ENCODE results near the gene SPNS3.

Gene SPNS3

DNA sequence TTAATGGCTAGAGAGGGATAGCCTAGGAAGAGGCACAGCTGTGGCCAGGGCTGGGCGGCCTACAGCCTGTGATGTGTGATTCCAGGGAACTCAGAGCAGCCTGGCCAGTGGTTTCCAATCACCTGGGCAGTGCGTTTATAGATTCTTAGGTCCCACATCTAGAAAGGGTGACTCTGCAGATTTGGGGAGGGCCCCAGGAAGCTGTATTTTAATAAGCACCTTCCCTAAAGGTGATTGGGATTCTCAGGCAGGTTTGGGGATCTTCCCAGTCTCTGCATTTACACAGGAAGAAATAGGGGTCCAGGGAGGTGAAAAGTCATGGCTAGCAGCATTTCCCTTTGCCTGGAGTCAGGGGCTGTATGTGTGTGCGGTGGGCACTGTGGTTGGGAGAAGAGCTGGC is 74.5 kb downstream of the SPNS3 start:
- no peak overlapping the region for H3K9ac ChIP-seq (ENCODE audit: low read depth in 1 of 2, low read length in 2 of 2)
- H3K4me1 ChIP-seq (ENCODE audit: control insufficient read depth in 1 of 2, insufficient read depth in 2 of 2, low read length in 2 of 2): peaks cover 44 to 73% of the 10 kb centered on the region in 2 donors
- no peaks in the 10 kb centered on the region for H3K27me3 ChIP-seq (ENCODE audit: control insufficient read depth in 1 of 2, insufficient read depth in 2 of 2, low read length in 2 of 2)
- no peaks in the 10 kb centered on the region for H3K9me3 ChIP-seq (ENCODE audit: control insufficient read depth in 1 of 2, low read length in 2 of 2)
- H3K4me3 ChIP-seq (ENCODE audit: low read depth in 1 of 2, low read length in 2 of 2): no peak overlapping the region
- no peak overlapping the region for H3K27ac ChIP-seq (ENCODE audit: low read depth, low read length)
- no peaks in the 10 kb centered on the region for H3K36me3 ChIP-seq (ENCODE audit: control insufficient read depth in 1 of 2, insufficient read depth in 2 of 2, low read length in 2 of 2)

DNA sequence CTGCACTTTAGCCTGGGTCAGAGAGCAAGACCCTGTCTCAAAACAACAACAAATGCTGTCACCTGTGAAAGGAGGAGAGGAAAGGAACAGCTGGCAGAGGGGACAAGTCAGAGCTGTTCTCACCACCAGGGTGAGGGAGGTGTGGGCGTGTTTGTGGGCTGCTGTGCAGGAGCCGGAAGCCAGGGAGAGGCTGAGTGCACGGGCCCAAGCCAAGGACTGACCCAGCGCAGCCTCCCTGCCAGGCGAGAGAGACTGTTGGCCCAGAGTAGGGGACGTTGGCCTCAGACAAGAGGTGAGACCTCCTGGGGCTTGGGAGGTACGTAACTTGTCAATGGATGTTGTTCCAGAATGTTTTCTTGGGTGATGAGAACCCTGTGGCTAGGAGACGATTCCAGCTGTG is 75.7 kb downstream of the SPNS3 start:
- peaks cover 38 to 69% of the 10 kb centered on the region in 2 donors for H3K4me1 ChIP-seq (ENCODE audit: control insufficient read depth in 1 of 2, insufficient read depth in 2 of 2, low read length in 2 of 2)
- H3K27ac ChIP-seq (ENCODE audit: low read depth, low read length): no peak overlapping the region
- H3K9me3 ChIP-seq (ENCODE audit: control insufficient read depth in 1 of 2, low read length in 2 of 2): no peaks in the 10 kb centered on the region
- no peaks in the 10 kb centered on the region for H3K36me3 ChIP-seq (ENCODE audit: control insufficient read depth in 1 of 2, insufficient read depth in 2 of 2, low read length in 2 of 2)
- no peak overlapping the region for H3K9ac ChIP-seq (ENCODE audit: low read depth in 1 of 2, low read length in 2 of 2)
- no peak overlapping the region for H3K4me3 ChIP-seq (ENCODE audit: low read depth in 1 of 2, low read length in 2 of 2)
- no peaks in the 10 kb centered on the region for H3K27me3 ChIP-seq (ENCODE audit: control insufficient read depth in 1 of 2, insufficient read depth in 2 of 2, low read length in 2 of 2)

DNA sequence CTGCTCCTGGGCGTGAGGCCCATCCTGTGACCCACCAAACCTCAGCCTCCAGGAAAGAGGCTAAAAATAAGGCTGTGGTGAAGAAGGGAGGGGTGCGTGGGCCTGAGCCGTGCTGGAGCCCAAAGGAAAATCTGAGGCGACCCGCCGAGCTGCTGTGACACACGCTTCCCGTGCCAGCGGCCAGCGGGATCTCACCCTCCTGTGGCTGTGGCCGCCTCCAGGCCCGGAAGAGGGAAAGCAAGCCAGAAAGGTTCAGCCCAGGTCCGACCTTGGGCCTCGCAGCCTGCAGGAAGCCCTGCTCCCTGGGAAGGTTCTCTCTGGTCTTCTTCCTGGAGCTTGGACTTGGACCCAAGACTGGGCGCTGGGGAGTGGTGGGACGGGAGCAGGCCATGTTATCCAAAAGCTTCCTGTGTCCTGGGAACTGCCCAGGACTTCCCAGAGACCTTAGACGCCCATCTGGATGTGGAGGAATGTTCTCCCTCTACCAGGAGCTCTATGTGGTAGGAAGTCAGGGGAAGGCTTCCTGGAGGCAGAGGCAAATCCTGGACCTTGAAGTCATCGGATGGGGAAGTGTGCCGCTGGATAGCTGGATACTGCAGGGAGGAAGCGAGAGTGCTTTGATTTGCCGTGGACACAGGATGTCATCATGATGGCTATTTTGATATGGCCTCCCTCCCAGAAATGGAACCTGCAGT is 76.3 kb downstream of the SPNS3 start:
- H3K36me3 ChIP-seq (ENCODE audit: control insufficient read depth in 1 of 2, insufficient read depth in 2 of 2, low read length in 2 of 2): no peaks in the 10 kb centered on the region
- no peaks in the 10 kb centered on the region for H3K9me3 ChIP-seq (ENCODE audit: control insufficient read depth in 1 of 2, low read length in 2 of 2)
- no peaks in the 10 kb centered on the region for H3K27me3 ChIP-seq (ENCODE audit: control insufficient read depth in 1 of 2, insufficient read depth in 2 of 2, low read length in 2 of 2)
- peaks cover 43 to 69% of the 10 kb centered on the region in 2 donors for H3K4me1 ChIP-seq (ENCODE audit: control insufficient read depth in 1 of 2, insufficient read depth in 2 of 2, low read length in 2 of 2)
- H3K4me3 ChIP-seq (ENCODE audit: low read depth in 1 of 2, low read length in 2 of 2): no peak overlapping the region
- no peak overlapping the region for H3K9ac ChIP-seq (ENCODE audit: low read depth in 1 of 2, low read length in 2 of 2)
- no peak overlapping the region for H3K27ac ChIP-seq (ENCODE audit: low read depth, low read length)

DNA sequence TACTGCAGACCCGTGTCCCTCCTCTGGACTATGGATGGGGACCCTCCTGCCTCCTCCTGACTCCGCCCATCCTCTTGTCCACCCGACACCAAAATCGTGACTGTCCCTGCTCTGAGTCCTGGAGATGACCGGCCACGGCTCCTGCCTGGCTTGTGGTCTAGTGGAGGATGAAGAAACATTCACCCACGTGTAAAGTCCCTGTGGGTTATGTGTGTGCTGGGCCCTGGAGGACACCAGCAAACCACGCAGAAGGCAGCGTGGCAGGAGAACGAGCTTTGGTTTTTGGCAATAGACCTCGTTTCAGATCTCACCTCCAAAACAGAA is 76.8 kb downstream of the SPNS3 start:
- H3K4me3 ChIP-seq (ENCODE audit: low read depth in 1 of 2, low read length in 2 of 2): no peak overlapping the region
- H3K36me3 ChIP-seq (ENCODE audit: control insufficient read depth in 1 of 2, insufficient read depth in 2 of 2, low read length in 2 of 2): no peaks in the 10 kb centered on the region
- H3K27me3 ChIP-seq (ENCODE audit: control insufficient read depth in 1 of 2, insufficient read depth in 2 of 2, low read length in 2 of 2): no peaks in the 10 kb centered on the region
- H3K4me1 ChIP-seq (ENCODE audit: control insufficient read depth in 1 of 2, insufficient read depth in 2 of 2, low read length in 2 of 2): peaks cover 47 to 73% of the 10 kb centered on the region in 2 donors
- no peak overlapping the region for H3K9ac ChIP-seq (ENCODE audit: low read depth in 1 of 2, low read length in 2 of 2)
- H3K27ac ChIP-seq (ENCODE audit: low read depth, low read length): no peak overlapping the region
- no peaks in the 10 kb centered on the region for H3K9me3 ChIP-seq (ENCODE audit: control insufficient read depth in 1 of 2, low read length in 2 of 2)

DNA sequence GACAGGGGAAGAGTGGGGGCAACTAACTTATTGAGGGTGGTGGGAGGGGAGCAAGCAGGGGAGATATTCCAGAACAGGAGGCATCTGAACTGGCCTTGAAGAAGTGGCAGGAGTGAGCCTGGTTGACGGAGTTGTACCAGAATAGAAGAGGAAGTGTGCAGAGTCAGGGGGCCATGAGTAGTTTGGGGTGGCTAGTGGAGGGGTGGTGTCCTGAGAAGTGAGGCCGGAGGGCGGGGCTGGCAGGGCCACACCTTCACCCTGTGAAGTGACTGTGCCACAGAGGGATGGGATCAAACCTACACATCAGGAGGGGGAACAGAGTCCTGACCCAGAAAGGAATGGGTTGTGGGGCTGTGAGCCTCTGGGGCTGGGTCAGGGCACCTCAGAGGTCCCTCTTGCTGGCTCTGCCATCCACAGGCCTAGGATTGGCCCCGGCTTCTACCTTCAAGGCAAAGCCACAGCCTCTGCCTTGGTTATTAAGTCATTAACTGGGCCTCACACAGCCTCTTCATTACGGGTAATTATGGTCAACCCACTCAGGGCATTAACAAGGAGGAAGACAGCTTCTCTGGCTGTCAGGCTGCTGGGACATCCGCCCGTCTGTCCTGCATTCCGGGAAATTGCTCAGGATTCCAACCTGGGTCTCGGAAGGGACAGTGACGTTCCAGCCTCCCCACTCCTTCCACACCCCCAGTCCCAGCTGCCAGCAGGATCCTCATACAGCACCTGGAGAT is 77.6 kb downstream of the SPNS3 start:
- Histone ChIP-seq H3K9ac (ENCODE audit: low read depth in 1 of 2, low read length in 2 of 2) (no peak overlapping the region), H3K27ac (ENCODE audit: low read depth, low read length) (no peak overlapping the region), H3K4me3 (ENCODE audit: low read depth in 1 of 2, low read length in 2 of 2) (no peak overlapping the region), H3K9me3 (ENCODE audit: control insufficient read depth in 1 of 2, low read length in 2 of 2) (no peaks in the 10 kb centered on the region), H3K36me3 (ENCODE audit: control insufficient read depth in 1 of 2, insufficient read depth in 2 of 2, low read length in 2 of 2) (no peaks in the 10 kb centered on the region), H3K4me1 (ENCODE audit: control insufficient read depth in 1 of 2, insufficient read depth in 2 of 2, low read length in 2 of 2) (peaks cover 43 to 68% of the 10 kb centered on the region in 2 donors), H3K27me3 (ENCODE audit: control insufficient read depth in 1 of 2, insufficient read depth in 2 of 2, low read length in 2 of 2) (no peaks in the 10 kb centered on the region)

DNA sequence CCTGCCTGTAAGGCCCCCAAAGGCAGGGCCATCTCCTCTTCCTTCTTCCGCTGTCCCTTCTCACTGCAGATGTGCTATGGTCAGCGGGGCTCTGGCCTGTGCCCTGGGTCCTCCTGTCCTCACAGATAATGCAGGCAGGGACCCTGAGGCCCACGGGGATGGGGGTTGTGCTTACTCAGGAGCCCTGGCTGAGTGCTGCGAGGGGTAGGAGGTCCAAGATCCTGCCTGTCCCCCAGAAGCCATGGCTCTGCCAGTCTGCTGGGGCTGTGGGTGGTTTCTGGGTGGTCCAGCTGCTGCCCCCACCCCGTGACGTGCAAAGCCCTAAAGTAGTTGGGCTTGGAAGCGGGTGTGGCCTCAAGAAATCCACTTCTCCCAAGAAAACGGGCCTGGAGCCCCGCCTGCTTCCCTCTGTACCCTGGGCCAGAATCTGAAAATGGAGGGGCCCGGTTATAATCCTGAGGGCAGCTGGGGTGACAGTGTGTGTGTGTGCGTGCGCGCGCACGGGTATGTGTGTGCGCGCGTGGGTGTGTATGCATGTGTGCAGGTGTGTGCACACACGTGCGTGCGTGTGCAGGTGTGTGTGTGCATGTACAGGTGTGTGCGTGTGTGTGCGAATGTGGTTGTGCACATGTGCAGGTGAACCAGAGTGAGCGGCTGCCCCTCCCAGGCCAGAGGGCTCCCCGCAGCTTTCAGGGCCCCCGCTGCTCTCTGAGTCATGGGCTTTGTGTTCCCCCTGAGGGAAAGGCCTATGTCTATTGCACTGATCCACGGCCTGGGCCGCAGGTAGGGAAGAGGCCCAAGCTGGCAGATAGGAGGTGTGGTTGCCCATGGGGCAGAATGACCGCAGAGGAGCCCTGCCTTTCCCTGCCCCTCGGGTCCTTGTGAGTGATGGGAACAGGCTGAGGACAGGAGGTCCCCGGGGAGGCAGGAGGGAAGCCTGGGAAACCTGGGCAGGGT is 78.7 kb downstream of the SPNS3 start:
- no peak overlapping the region for H3K27ac ChIP-seq (ENCODE audit: low read depth, low read length)
- H3K4me1 ChIP-seq (ENCODE audit: control insufficient read depth in 1 of 2, insufficient read depth in 2 of 2, low read length in 2 of 2): peaks cover 37 to 66% of the 10 kb centered on the region in 2 donors

DNA sequence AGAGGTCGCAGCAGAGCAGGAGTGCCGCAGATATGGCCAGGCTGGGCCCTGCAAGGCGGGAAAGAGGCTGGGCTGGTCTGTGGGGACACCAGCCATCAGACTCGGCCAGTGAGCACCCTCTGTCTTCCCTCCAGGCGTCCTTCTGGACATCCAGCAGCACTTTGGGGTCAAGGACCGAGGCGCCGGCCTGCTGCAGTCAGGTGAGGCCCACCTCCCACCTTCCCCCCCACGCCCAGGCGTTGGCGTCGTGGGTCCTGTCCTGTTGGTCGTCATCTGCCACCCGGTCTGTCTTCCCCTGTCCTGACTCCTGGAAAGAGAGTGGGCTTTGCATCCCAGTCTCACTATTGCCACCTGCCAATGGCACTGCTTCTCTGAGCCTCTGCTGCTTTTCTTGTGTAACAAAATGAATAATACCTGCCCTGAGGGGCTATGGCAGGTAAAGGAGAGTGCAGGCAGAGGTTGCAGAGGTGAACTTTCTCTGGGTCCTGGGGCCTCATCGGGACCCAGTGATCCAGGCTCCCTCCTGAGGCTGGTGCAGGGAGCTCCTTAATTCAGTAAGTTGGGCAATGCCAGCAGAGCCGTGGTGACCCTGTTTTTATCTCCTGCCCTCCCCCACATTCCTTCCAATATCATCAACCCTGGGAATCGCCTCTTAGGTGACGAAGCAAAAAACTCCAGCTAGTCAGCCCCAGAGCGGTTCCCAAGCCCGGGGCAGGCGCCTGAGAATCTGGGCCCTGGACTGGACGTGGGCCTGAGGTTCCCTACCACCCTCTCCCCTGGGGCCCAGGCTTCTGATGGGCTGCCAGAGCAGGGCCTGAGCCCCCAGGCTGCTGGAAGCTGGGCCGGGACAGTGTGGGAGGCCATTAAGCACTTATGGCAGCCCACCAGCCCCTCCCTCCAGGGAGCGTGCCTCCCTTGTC is 79.6 kb downstream of the SPNS3 start:
- H3K27ac ChIP-seq (ENCODE audit: low read depth, low read length): no peak overlapping the region
- no peak overlapping the region for H3K4me3 ChIP-seq (ENCODE audit: low read depth in 1 of 2, low read length in 2 of 2)
- no peaks in the 10 kb centered on the region for H3K27me3 ChIP-seq (ENCODE audit: control insufficient read depth in 1 of 2, insufficient read depth in 2 of 2, low read length in 2 of 2)
- no peak overlapping the region for H3K9ac ChIP-seq (ENCODE audit: low read depth in 1 of 2, low read length in 2 of 2)
- no peaks in the 10 kb centered on the region for H3K36me3 ChIP-seq (ENCODE audit: control insufficient read depth in 1 of 2, insufficient read depth in 2 of 2, low read length in 2 of 2)
- peaks cover 35 to 59% of the 10 kb centered on the region in 2 donors for H3K4me1 ChIP-seq (ENCODE audit: control insufficient read depth in 1 of 2, insufficient read depth in 2 of 2, low read length in 2 of 2)
- no peaks in the 10 kb centered on the region for H3K9me3 ChIP-seq (ENCODE audit: control insufficient read depth in 1 of 2, low read length in 2 of 2)

More for the DNA sequence above, 78.7 kb downstream of the SPNS3 start:
- H3K9me3 ChIP-seq (ENCODE audit: control insufficient read depth in 1 of 2, low read length in 2 of 2): no peaks in the 10 kb centered on the region
- no peak overlapping the region for H3K9ac ChIP-seq (ENCODE audit: low read depth in 1 of 2, low read length in 2 of 2)
- H3K36me3 ChIP-seq (ENCODE audit: control insufficient read depth in 1 of 2, insufficient read depth in 2 of 2, low read length in 2 of 2): no peaks in the 10 kb centered on the region
- no peaks in the 10 kb centered on the region for H3K27me3 ChIP-seq (ENCODE audit: control insufficient read depth in 1 of 2, insufficient read depth in 2 of 2, low read length in 2 of 2)
- no peak overlapping the region for H3K4me3 ChIP-seq (ENCODE audit: low read depth in 1 of 2, low read length in 2 of 2)

DNA sequence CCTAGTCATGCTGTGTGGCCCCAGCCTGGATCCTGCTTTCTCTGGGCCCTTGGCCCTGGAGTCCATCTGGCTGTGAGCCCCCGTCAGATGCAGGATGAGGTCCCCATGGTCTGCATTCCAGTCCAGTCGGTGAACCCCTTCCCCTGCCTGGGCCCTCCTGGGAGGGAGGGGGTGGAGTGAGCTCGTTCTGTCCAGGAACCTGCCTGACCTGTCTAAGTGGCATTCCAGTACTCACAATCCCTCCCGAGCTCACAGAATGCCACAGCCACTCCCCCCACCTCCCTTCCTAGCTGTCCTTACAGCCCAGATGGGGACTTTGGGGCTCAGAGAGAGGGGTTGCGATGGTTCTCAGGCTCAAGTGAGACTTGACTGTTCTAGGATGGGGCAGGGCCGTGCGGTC is 80.5 kb downstream of the SPNS3 start:
- Histone ChIP-seq H3K4me3 (ENCODE audit: low read depth in 1 of 2, low read length in 2 of 2) (no peak overlapping the region), H3K27ac (ENCODE audit: low read depth, low read length) (no peak overlapping the region), H3K4me1 (ENCODE audit: control insufficient read depth in 1 of 2, insufficient read depth in 2 of 2, low read length in 2 of 2) (peaks cover 30 to 51% of the 10 kb centered on the region in 2 donors), H3K9me3 (ENCODE audit: control insufficient read depth in 1 of 2, low read length in 2 of 2) (no peaks in the 10 kb centered on the region), H3K27me3 (ENCODE audit: control insufficient read depth in 1 of 2, insufficient read depth in 2 of 2, low read length in 2 of 2) (no peaks in the 10 kb centered on the region), H3K36me3 (ENCODE audit: control insufficient read depth in 1 of 2, insufficient read depth in 2 of 2, low read length in 2 of 2) (no peaks in the 10 kb centered on the region), H3K9ac (ENCODE audit: low read depth in 1 of 2, low read length in 2 of 2) (no peak overlapping the region)

DNA sequence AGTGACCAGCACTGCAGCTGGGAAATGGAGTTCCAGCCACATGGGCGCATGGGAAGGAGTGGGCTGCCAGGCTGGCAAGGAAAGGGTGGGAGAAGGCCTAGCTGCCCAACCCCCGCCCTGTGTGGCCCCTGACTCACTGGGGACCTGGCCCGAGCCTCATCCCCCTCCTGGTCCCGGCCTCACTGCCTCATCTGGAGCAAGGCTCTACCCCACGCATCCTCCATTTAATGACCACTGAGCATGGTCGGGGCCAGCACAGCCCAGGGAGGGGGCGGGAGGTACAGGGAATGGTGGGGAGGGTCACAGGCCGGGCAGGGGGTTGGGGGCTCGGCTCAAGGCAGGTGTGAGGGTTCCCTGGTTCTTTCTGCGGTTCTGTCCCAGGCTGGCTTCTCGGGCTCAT is 81.0 kb downstream of the SPNS3 start:
- H3K4me3 ChIP-seq (ENCODE audit: low read depth in 1 of 2, low read length in 2 of 2): no peak overlapping the region
- no peaks in the 10 kb centered on the region for H3K27me3 ChIP-seq (ENCODE audit: control insufficient read depth in 1 of 2, insufficient read depth in 2 of 2, low read length in 2 of 2)
- no peak overlapping the region for H3K27ac ChIP-seq (ENCODE audit: low read depth, low read length)
- peaks cover 28 to 45% of the 10 kb centered on the region in 2 donors for H3K4me1 ChIP-seq (ENCODE audit: control insufficient read depth in 1 of 2, insufficient read depth in 2 of 2, low read length in 2 of 2)
- H3K9me3 ChIP-seq (ENCODE audit: control insufficient read depth in 1 of 2, low read length in 2 of 2): no peaks in the 10 kb centered on the region
- H3K9ac ChIP-seq (ENCODE audit: low read depth in 1 of 2, low read length in 2 of 2): no peak overlapping the region
- H3K36me3 ChIP-seq (ENCODE audit: control insufficient read depth in 1 of 2, insufficient read depth in 2 of 2, low read length in 2 of 2): no peaks in the 10 kb centered on the region
